ENCODE measurements around the gene EHD2.
"Not testable (repeated sequence)": the region's sequence is repeated elsewhere in the genome, so short reads cannot be mapped to it uniquely, and the experiment has no call there.

The EHD2 gene

GRCh38 chr19:47730910-47731309 lies 17.7 kb downstream of the EHD2 start:
- in situ Hi-C loops (cut with HindIII; ENCODE audit: low pct_ligation_motif_present, low pct_unique_long_range_greater_than_20kb, low sequenced_read_pairs): no loop called here

GRCh38 chr19:47735131-47735530 lies 21.9 kb downstream of the EHD2 start:
- DNase-seq: no peak
- in situ Hi-C loops (cut with HindIII; ENCODE audit: low pct_ligation_motif_present, low pct_unique_long_range_greater_than_20kb, low sequenced_read_pairs): no loop called here

More at GRCh38 chr19:47730910-47731309, 17.7 kb downstream of the EHD2 start:
- DNase-seq: no peak

GRCh38 chr19:47740866-47741519 lies 27.8 kb downstream of the EHD2 start:
- in situ Hi-C loops (cut with HindIII; ENCODE audit: low pct_ligation_motif_present, low pct_unique_long_range_greater_than_20kb, low sequenced_read_pairs): no loop called here
- no peak for DNase-seq

- in situ Hi-C loops (cut with HindIII; ENCODE audit: low pct_ligation_motif_present, low pct_unique_long_range_greater_than_20kb, low sequenced_read_pairs): no loop called here
These were observed 28.4 kb downstream of the EHD2 start for GRCh38 chr19:47741544-47742140.

GRCh38 chr19:47742634-47743033 lies 29.4 kb downstream of the EHD2 start:
- in situ Hi-C loops (cut with HindIII; ENCODE audit: low pct_ligation_motif_present, low pct_unique_long_range_greater_than_20kb, low sequenced_read_pairs): no loop called here
- no peak for DNase-seq

More at GRCh38 chr19:47741544-47742140, 28.4 kb downstream of the EHD2 start:
- DNase-seq: no peak

- in situ Hi-C loops (cut with HindIII; ENCODE audit: low pct_ligation_motif_present, low pct_unique_long_range_greater_than_20kb, low sequenced_read_pairs): no loop called here
- DNase-seq: peak; percentile 94
These were observed 32.0 kb downstream of the EHD2 start, which contains the start of gene NOP53 for GRCh38 chr19:47745010-47745901. Gene NOP53 (plus strand): TSS chr19:47745546. CDS start chr19:47745560, 14 bp downstream.

- in situ Hi-C loops (cut with HindIII; ENCODE audit: low pct_ligation_motif_present, low pct_unique_long_range_greater_than_20kb, low sequenced_read_pairs); DNase-seq: not testable (repeated sequence)
These were observed 32.9 kb downstream of the EHD2 start for GRCh38 chr19:47746129-47746528.

GRCh38 chr19:47749326-47749725 lies 36.1 kb downstream of the EHD2 start:
- in situ Hi-C loops (cut with HindIII; ENCODE audit: low pct_ligation_motif_present, low pct_unique_long_range_greater_than_20kb, low sequenced_read_pairs): no loop called here
- DNase-seq: no peak

- DNase-seq: no peak
- in situ Hi-C loops (cut with HindIII; ENCODE audit: low pct_ligation_motif_present, low pct_unique_long_range_greater_than_20kb, low sequenced_read_pairs): no loop called here
These were observed 37.5 kb downstream of the EHD2 start for GRCh38 chr19:47750752-47751151.

GRCh38 chr19:47752440-47753211 lies 39.4 kb downstream of the EHD2 start:
- no peak for DNase-seq
- in situ Hi-C loops (cut with HindIII; ENCODE audit: low pct_ligation_motif_present, low pct_unique_long_range_greater_than_20kb, low sequenced_read_pairs): no loop called here

GRCh38 chr19:47754206-47755064 lies 41.2 kb downstream of the EHD2 start:
- no peak for DNase-seq
- in situ Hi-C loops (cut with HindIII; ENCODE audit: low pct_ligation_motif_present, low pct_unique_long_range_greater_than_20kb, low sequenced_read_pairs): no loop called here

GRCh38 chr19:47755065-47755761 lies 42.0 kb downstream of the EHD2 start:
- no peak for DNase-seq
- in situ Hi-C loops (cut with HindIII; ENCODE audit: low pct_ligation_motif_present, low pct_unique_long_range_greater_than_20kb, low sequenced_read_pairs): no loop called here

GRCh38 chr19:47755762-47756626 lies 42.8 kb downstream of the EHD2 start:
- in situ Hi-C loops (cut with HindIII; ENCODE audit: low pct_ligation_motif_present, low pct_unique_long_range_greater_than_20kb, low sequenced_read_pairs): no loop called here
- DNase-seq: no peak

GRCh38 chr19:47756627-47756929 lies 43.4 kb downstream of the EHD2 start:
- no peak for DNase-seq
- in situ Hi-C loops (cut with HindIII; ENCODE audit: low pct_ligation_motif_present, low pct_unique_long_range_greater_than_20kb, low sequenced_read_pairs): no loop called here

GRCh38 chr19:47756953-47757608 lies 43.9 kb downstream of the EHD2 start:
- DNase-seq: no peak
- in situ Hi-C loops (cut with HindIII; ENCODE audit: low pct_ligation_motif_present, low pct_unique_long_range_greater_than_20kb, low sequenced_read_pairs): no loop called here

Measured in ACHN (cell line).